Suprapubic skin (tissue), 3 donors: ENCODE measurements around the gene TMEM41A.

Source experiments
- EP300 ChIP-seq: sonication (generic); formaldehyde crosslinking; IDR thresholded peaks from one replicate; pipeline ENCODE4 v1.6.1; 2017; ENCODE audit warnings: antibody characterized with exemption
- POLR2A ChIP-seq, 2 donors: fragments of 450-650 bp; IDR thresholded peaks; one replicate each; pipeline ENCODE4 v1.6.1; 2017; ENCODE audit warnings: antibody characterized with exemption in 2 of 2, mild to moderate bottlenecking in 2 of 2, moderate library complexity in 2 of 2
- TF ChIP-seq, protein P1 (sequence below), 2 donors: fragments of 200-600 bp in 1 of 2; fragments of 450-650 bp in 1 of 2; sonication (generic) in 1 of 2; IDR thresholded peaks; one replicate each; pipeline ENCODE4 v1.5.1; 2016 to 2019; ENCODE audit warnings: antibody characterized with exemption in 2 of 2, mild to moderate bottlenecking in 1 of 2, moderate library complexity in 1 of 2

DNA sequence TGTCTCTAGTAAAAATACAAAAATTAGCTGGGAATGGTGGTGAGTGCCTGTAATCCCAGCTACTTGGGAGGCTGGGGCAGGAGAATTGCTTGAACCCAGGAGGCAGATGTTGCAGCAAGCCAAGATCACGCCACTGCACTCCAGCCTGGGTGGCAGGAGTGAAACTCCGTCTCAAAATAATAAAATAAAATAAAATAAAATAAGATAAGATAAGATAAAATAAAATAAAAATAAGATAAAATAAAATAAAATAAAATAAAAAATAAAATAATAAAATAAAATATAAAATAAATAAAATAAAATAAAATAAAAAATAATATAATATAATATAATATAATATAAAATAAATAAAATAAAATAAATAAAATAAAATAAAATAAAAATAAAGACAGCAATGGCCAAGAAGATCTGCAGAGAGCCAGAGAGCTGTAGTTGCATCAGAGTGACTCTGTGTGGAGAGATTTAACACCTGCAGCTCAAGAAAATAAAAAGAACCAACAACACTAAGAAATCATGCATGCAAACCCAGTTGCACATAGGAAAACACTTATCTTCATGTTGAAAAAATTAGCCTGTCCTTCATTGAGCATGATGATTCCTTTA is 27.6 kb upstream of the TMEM41A start:
- TF ChIP-seq POLR2A (IDR thresholded peaks at IDR 0.05) (no peak), EP300 (no peak)
- TF ChIP-seq, protein P1, sequence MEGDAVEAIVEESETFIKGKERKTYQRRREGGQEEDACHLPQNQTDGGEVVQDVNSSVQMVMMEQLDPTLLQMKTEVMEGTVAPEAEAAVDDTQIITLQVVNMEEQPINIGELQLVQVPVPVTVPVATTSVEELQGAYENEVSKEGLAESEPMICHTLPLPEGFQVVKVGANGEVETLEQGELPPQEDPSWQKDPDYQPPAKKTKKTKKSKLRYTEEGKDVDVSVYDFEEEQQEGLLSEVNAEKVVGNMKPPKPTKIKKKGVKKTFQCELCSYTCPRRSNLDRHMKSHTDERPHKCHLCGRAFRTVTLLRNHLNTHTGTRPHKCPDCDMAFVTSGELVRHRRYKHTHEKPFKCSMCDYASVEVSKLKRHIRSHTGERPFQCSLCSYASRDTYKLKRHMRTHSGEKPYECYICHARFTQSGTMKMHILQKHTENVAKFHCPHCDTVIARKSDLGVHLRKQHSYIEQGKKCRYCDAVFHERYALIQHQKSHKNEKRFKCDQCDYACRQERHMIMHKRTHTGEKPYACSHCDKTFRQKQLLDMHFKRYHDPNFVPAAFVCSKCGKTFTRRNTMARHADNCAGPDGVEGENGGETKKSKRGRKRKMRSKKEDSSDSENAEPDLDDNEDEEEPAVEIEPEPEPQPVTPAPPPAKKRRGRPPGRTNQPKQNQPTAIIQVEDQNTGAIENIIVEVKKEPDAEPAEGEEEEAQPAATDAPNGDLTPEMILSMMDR (IDR thresholded peaks at IDR 0.05), result no peak
